GM12801 (cell line): ENCODE results near the gene NAA60.

Experiments
- TF ChIP-seq, protein P1 (sequence below): IDR thresholded peaks from one replicate; pipeline ENCODE4 v1.5.1; 2011; ENCODE audit warnings: control low read depth; ENCODE audit not compliant: insufficient read length; ENCODE audit errors: extremely low read depth

Gene NAA60

DNA sequence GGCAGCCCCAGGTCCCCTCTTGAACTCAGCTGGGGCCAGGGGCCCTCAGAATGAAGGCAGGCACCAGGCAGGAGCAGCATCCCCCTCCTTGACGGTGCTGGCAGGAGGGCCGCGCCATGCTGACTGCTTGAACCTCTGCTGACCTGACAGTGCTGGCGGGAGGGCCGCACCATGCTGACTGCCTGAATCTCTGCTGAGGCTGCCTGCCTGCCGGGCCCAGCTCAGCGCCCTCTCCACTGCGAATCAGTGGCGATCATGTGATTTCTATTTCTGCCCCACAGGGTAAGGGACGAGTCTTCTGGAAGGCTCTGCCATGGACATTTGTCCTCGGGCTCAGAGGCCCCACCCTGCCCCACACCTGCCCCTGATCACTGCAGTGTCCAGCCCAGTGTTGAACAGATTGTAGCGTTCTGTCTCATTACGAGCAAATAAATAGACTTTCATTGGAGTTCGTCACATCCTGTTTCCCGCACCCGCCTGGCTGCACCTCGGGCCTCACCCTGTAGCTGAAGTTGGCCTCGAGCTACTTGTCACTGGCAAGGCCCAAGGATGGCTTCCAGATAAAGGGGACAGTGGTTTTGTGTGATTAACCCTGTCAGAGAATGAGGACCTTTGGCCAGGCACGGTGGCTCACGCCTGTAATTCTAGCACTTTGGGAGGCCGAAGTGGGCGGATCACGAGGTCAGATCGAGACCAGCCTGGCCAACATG lies 43.2 kb downstream of the NAA60 start:
- TF ChIP-seq, protein P1, sequence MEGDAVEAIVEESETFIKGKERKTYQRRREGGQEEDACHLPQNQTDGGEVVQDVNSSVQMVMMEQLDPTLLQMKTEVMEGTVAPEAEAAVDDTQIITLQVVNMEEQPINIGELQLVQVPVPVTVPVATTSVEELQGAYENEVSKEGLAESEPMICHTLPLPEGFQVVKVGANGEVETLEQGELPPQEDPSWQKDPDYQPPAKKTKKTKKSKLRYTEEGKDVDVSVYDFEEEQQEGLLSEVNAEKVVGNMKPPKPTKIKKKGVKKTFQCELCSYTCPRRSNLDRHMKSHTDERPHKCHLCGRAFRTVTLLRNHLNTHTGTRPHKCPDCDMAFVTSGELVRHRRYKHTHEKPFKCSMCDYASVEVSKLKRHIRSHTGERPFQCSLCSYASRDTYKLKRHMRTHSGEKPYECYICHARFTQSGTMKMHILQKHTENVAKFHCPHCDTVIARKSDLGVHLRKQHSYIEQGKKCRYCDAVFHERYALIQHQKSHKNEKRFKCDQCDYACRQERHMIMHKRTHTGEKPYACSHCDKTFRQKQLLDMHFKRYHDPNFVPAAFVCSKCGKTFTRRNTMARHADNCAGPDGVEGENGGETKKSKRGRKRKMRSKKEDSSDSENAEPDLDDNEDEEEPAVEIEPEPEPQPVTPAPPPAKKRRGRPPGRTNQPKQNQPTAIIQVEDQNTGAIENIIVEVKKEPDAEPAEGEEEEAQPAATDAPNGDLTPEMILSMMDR, result no peak

GRCh38 chr16:3487521-3488410 lies 44.3 kb downstream of the NAA60 start:
- TF ChIP-seq, protein P1, result no peak

DNA sequence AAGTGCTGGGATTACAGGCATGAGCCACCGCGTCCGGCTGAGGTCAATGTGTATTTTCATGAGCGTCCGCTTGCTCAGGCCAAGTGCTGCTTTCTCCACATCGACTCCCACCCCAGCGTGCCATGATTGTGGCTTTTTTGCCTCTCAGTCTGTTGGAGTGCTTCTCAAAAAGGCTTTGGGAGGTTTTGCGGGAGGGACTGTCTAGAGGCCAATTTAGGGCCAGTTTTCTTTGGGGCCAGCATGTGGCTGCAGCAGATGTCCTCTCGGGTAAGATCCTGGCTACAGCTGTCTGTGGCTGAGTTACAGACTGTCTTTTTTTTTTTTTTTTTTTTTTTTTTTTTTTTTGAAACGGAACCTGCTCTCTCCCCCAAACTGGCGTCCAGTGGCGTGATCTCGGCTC lies 45.3 kb downstream of the NAA60 start:
- TF ChIP-seq, protein P1, result no peak

- TF ChIP-seq, protein P1, result no peak
These were observed 47.6 kb downstream of the NAA60 start for GRCh38 chr16:3490911-3491629.

DNA sequence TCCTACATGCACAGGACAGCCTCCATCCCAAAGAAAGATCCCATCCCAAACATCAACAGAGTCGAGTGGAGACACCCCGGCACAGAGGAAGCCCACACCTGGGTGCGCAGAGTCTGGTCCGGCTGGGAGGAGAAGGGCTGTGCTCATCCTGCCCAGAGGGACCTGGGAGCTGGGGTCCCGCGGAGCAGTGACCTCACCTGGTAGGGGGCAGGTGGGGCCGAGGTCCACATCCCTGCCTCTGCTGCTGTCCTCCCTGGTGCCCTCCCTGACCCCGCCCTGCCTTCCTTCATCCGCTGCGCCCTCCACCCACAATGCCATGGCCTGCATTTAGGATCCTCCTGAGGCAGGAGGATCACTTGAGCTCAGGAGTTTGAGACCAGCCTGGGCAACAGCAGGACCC lies 48.9 kb downstream of the NAA60 start:
- TF ChIP-seq, protein P1, result no peak

DNA sequence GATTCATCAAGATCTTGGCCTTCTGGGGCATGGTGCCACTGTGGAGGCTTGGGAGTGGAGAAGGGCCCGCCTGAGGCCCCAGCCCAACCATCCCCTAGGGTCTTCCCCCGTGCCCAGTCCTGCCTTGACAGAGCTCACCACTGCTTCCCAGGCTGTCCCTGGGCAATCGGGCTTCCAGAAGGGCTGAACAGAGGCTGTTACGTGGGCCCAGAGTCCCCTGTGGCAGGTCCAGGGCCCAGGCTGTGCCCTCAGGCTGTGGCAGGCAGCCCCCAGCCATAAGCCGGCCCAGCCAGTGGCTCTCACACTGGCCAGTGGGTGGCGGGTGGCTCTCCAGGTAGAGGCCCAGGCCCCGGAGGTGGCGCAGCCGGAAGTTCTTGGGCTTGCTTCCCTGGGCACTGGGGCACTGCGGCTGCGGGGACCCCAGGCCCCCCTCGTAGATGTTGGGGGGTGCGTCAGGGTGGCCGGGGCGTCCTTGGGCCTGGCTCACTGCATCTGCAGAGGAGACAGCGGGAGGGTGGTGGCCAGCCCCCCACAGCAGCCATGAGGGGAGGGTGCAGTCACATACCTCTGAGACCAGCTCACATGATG lies 51.0 kb downstream of the NAA60 start:
- TF ChIP-seq, protein P1, result no peak

- TF ChIP-seq, protein P1, result no peak
These were observed 51.7 kb downstream of the NAA60 start, which contains the start of gene C16orf90 for GRCh38 chr16:3495176-3495575. TSS of gene C16orf90 (minus strand) at chr16:3495489. CDS start at chr16:3495421, 68 bp downstream.
